Brain microvascular endothelial cell (primary cell): Measurements from ENCODE around the gene TMEM150B.
A peak's percentile ranks its signal among the peaks of the same experiment; 100 is the strongest.

Source experiments
- DNase-seq: peaks from one replicate; pipeline ENCODE4 v3.0.0-alpha.2; 2020
- H3K27ac ChIP-seq: fragments of 250-450 bp; sonication (Bioruptor Pico); 2 replicates; pipeline ENCODE4 v1.5.1; 2020; ENCODE audit warnings: mild to moderate bottlenecking, moderate library complexity
- H3K27me3 ChIP-seq: fragments of 250-450 bp; sonication (Bioruptor Pico); replicated peaks from 2 replicates; pipeline ENCODE4 v1.5.1; 2020; ENCODE audit warnings: mild to moderate bottlenecking
- H3K36me3 ChIP-seq: fragments of 250-450 bp; sonication (Bioruptor Pico); replicated peaks from 2 replicates; pipeline ENCODE4 v1.5.1; 2020; ENCODE audit warnings: mild to moderate bottlenecking
- H3K4me3 ChIP-seq: 2 replicates; pipeline ENCODE4 v1.5.1; 2011; ENCODE audit warnings: low read depth, mild to moderate bottlenecking, control low read depth, low read length, moderate library complexity
- CTCF ChIP-seq: IDR thresholded peaks from 2 replicates; pipeline ENCODE4 v1.5.1; 2011; ENCODE audit warnings: low read depth, mild to moderate bottlenecking, moderate library complexity, low read length, control low read depth, inconsistent platforms; ENCODE audit errors: missing control alignments
- in situ Hi-C: cut with HindIII; loops from 2 replicates; pipeline ENCODE4 v1.10.0; 2017; ENCODE audit warnings: low sequenced_read_pairs, low pct_ligation_motif_present

Gene TMEM150B

GRCh38 chr19:55346725-55347441 lies 21.7 kb upstream of the TMEM150B start:
- no peak for DNase-seq
- no peak for TF ChIP-seq CTCF
- in situ Hi-C loops: no loop called here
- H3K4me3 ChIP-seq: no peak overlapping the region
- no peaks in the 10 kb centered on the region for H3K36me3 ChIP-seq
- H3K27me3 ChIP-seq: no peaks in the 10 kb centered on the region
- no peak overlapping the region for H3K27ac ChIP-seq

GRCh38 chr19:55345818-55346724 lies 20.9 kb upstream of the TMEM150B start:
- in situ Hi-C loops: no loop called here
- H3K36me3 ChIP-seq: no peaks in the 10 kb centered on the region
- TF ChIP-seq CTCF: no peak
- no peak overlapping the region for H3K27ac ChIP-seq
- no peak for DNase-seq
- H3K4me3 ChIP-seq: no peak overlapping the region
- H3K27me3 ChIP-seq: no peaks in the 10 kb centered on the region

GRCh38 chr19:55345101-55345817 lies 20.1 kb upstream of the TMEM150B start:
- H3K4me3 ChIP-seq: no peak overlapping the region
- DNase-seq: no peak
- H3K27me3 ChIP-seq: no peaks in the 10 kb centered on the region
- no peak for TF ChIP-seq CTCF
- in situ Hi-C loops: no loop called here
- H3K27ac ChIP-seq: no peak overlapping the region
- H3K36me3 ChIP-seq: no peaks in the 10 kb centered on the region

GRCh38 chr19:55344444-55344843 lies 19.3 kb upstream of the TMEM150B start:
- in situ Hi-C loops: no loop called here
- TF ChIP-seq CTCF: peak; percentile 10
- Histone ChIP-seq H3K36me3 (no peaks in the 10 kb centered on the region), H3K27me3 (no peaks in the 10 kb centered on the region), H3K27ac (no peak overlapping the region), H3K4me3 (no peak overlapping the region)
- DNase-seq: no peak

- Histone ChIP-seq H3K27me3 (no peaks in the 10 kb centered on the region), H3K4me3 (no peak overlapping the region), H3K27ac (no peak overlapping the region), H3K36me3 (no peaks in the 10 kb centered on the region)
- in situ Hi-C loops: no loop called here
- TF ChIP-seq CTCF: no peak
- DNase-seq: no peak
Measured at GRCh38 chr19:55341595-55342531, 16.7 kb upstream of the TMEM150B start.
